GM21367 (cell line): Measurements from ENCODE around the gene CES5A.
"Not testable (repeated sequence)": the region's sequence is repeated elsewhere in the genome, so short reads cannot be mapped to it uniquely, and the experiment has no call there.

Experiments used
- ATAC-seq: cut with Tn5 transposase; IDR thresholded peaks from one replicate; pipeline ENCODE4 v1.9.1; 2021; ENCODE audit not compliant: unreplicated experiment

Gene CES5A, protein sequence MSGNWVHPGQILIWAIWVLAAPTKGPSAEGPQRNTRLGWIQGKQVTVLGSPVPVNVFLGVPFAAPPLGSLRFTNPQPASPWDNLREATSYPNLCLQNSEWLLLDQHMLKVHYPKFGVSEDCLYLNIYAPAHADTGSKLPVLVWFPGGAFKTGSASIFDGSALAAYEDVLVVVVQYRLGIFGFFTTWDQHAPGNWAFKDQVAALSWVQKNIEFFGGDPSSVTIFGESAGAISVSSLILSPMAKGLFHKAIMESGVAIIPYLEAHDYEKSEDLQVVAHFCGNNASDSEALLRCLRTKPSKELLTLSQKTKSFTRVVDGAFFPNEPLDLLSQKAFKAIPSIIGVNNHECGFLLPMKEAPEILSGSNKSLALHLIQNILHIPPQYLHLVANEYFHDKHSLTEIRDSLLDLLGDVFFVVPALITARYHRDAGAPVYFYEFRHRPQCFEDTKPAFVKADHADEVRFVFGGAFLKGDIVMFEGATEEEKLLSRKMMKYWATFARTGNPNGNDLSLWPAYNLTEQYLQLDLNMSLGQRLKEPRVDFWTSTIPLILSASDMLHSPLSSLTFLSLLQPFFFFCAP

DNA sequence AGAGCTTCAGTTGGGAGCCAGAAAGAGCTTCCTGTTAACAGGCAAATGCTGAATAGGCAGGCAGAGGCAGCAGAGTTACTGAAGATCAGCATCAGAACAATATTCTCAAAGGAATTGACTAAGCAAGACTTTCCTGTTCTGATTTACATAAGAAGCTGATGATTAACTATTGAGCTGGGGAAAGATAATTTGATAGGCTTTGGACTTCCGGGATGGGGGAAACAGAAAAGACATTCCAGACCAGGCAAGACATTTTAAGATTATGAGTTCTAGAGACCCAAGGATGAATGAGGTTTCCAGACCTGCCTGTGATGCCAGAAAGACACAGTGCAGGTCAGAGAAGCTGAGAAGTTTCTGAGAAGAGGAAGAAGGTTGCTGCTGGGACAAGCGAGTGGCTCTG, at the start of gene CES5A:
Gene CES5A (minus strand): TSS at position 101 of the 400 bp plus-strand sequence. CDS start 152 bp downstream, outside the sequence.
- no peak for ATAC-seq

DNA sequence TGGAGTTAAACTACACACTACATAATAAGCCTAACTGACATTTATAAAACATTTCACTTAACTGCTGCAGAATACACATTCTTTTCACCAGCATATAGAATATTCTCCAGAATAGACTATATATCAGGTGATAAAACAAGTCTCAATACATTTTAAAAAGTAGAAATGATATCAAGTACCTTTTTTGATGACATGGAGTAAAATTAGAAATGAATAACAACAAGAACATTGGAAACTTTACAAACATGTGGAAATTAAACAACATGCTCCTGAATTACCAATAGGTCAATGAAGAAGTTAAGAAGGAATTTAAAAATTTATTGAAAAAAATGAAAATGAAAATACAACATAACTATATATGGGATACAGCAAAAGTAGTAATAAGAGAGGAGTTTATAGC, 47.5 kb upstream of the CES5A start:
- no peak for ATAC-seq

DNA sequence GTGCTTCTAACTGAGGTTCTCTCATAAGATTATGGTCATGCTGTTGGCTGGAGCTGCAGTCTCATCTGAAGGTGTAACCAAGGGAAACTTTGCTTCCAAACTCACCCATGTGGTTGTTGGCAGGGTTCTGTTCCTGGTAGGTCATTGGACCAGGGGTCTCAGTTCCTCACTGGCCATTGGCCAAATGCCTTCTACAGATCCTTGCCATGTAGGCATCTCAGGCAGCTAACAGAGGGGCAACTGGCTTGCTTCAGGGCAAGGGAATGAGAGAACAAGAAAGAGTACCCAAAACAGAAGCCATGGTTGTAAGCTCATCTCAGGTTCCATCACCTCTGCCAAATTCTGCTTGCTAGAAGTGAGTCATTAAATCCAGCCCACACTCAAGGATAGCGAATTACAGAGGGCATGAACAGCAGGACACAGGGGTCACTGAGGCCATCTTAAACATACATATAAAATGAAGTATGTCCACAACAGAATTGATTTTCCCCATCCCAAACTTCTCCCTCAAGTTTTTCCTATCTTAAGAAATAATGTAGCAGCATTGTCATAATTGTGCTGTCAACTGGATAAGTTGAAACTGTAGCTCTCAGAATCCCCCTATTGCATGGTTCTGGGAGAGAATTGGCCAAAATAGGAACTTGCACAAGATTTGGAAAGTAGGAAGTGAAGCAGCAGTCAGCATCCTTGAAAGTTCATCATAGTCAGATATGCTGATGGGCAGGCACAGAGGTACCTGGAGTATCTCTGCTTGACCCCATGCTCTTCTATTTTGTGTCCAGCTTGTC, 42.4 kb upstream of the CES5A start:
- no peak for ATAC-seq

DNA sequence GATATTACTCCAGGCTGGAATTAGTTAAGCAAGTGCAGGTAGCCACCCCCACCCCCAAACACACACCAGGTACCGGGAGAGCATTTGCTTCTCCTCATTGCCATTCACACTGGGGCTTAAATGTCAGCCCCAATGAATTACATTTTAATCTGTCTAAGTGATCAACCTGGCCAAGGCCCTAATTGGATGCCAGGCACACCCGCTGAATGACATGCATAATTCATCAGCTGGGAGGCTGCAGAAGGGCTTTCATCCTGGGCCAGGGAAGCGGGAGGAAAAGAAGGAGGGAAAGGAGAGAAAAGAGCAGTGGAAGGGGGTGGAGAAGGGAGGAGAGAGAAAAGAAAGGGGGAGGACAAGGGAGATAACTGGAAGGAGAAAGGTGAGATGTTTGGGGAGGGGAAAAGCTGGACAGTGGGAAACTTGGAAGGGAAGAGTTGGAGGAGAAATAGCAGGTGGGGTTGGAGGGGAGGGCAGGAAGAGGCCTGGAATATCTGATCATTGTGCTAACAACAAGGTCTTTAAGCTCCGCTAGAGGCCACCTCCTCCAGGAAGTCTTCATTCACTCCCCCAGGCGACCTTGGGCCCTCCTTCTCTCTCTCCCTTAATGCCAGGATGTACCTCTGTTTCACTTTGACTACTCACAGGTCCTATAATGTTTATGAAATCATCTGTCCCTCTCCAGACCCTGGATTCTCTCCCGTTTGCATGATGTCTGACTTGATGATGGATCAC, 40.1 kb upstream of the CES5A start:
- no peak for ATAC-seq

DNA sequence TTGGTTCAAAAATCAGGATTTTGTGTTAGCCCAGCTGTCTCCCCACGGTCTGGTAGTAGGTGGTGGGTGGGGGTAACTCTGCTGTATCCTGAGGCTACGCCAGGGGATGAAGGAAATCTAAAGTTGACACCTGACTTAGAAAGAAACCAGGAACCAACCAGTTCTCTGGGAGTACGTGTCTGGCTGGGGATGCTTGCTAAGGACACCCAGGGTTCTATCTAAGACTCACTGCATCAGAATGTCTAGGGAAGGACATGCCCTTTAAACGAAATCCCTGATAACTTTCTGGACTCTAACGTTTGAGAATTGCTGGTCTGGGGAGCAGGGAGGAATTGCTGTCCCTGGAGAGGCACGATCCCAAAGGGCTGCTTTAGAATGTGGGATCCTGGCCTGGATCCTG, 39.2 kb upstream of the CES5A start:
- no peak for ATAC-seq

DNA sequence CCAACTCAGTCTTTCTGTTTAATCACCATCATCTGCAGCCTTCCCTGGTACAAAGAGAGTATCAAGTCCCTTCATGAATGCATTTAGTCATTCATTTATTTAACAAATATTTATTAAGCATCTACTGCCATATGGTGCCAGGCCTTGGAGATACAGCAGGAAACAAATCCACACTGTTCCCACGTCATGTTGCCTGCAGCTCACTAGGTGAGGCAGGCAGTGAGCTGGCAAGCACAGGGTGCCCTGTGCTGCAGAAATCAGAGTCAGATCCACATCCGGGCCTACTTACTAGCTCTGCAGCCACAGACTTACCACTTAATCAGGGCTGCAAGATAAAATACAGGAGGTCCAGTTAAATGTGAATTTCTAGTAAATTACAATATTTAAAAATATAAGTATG, 38.5 kb upstream of the CES5A start:
- no peak for ATAC-seq

DNA sequence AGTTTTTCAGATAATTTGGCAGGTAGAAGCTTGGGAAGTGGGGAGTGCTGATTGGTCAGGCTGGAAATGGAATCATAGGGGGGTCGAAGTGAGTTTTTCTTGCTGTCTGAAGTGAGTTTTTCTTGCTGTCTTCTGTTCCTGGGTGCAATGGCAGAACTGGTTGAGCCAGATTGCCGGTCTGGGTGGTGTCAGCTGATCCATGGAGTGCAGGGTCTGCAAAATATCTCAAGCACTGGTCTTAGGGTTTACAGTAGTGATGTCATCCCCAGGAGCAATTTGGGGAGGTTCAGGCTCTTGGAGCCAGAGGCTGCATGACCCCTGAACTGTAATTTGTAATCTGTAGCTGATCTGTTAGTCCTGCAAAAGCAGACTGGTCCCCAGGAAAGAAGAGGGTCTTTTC, 37.9 kb upstream of the CES5A start:
- ATAC-seq, result not testable (repeated sequence)

DNA sequence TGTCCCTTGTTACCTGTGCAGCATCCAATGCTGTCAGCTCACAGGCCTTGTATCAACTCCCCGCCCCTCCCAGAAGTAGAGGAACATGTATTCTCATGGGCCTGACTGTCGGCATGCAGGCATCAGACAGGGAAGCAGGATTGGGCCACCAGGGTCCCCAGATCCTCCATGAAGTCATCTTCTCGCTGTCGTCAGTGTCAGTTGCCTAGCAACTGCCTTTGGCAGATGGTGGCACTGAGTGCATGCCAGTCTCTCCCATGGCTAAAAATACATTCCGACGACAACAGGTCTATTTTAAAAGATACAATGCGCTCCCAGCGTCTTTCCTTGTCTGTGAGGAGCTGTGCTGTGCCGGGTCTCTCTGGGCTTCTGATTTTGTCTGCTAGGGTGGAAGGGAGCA, 36.8 kb upstream of the CES5A start:
- no peak for ATAC-seq

DNA sequence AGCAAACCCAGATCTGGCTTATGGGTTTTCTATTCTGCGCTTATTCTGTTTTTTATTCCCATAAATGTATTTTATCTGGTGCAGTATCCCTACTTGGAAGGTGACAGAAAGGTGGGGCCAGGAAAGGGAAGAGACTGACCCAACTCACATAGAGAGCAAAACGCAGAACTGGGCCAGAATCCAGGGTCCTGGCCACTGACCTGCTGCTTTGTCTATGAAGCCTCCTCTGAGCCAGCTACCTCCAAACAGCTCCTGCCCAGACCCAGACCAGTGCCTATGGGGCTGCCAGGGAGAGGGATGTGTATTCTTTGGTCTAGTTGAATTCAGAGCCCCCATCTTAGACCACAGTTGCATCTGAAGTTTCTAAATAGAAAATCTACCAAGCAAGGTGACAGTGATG, 36.4 kb upstream of the CES5A start:
- ATAC-seq, result no peak

DNA sequence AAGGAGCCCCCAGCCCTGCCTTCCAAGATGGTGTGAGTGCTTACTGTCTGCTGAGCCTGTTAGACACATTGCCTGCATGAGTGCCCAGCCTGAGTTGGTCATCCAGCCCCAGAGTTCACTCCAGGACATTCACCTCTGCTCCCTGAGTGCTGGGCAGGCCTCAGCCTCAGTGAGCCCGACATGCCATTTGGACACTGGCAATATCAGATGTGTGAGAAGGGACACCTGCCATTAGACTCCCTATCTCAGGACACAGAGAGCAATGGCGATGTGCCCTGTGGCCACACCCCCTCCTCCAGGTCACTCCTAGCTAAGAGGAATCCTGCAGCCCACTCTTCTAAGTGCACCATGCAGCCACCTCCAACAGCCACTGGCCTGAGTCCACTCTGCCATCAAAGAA, 34.7 kb upstream of the CES5A start:
- ATAC-seq, result no peak

DNA sequence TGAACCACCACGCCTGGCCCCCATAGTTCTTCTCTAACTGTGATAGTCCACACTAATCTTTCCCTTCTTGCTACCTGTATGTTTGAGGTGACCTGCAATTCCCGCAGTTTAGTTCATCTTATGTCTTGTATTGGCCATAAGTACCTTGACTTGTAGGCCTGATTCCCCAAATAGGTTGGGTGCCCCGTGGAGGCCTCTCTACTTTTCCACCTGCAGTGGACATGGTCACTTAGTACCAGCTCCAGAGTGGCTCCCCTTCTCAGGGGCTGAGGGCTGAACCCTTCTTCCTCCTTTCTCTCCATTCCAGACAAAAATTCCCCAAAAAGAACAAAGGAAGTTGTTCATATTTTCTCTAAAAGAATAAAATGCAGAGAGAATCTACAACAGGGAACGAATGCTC, 33.5 kb upstream of the CES5A start:
- ATAC-seq, result no peak

DNA sequence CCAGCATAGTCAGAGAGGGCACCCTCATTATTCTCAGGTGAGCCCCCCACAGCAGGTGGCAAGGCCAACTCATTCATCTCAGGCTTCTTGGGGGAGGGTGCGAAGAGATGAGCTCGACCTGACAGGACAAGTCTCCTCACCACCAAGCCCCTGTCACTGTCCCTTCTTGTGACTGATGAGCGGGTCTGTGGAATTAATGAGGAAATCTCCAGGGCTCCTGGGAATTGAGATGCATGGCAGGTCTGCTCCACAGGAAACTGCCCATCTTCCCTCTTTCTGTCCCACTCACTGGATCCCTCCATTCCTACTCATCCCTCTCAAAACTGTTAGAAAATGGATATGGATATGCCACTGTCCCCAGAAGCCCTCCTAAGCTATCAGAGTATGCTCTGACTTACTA, 32.5 kb upstream of the CES5A start:
- no peak for ATAC-seq

DNA sequence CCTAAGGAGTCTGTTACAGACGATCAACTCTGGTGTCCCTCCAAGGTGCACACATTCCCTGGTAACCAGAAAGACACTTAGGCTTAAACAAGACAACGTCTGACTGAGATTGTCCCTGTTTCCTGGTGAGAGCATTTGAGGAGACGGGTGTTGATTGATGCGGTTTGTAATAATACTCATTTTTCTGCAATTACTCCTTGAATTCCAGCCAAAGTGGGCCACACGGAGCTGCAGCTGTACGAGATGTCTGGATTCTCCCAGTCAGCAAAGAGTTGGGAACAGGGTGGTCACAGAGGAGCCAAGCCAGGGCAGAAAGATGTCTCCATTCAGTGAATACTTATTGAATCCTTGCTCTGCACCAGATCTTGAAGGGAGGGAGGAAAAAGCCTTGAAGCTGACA, 30.9 kb upstream of the CES5A start:
- ATAC-seq, result no peak

DNA sequence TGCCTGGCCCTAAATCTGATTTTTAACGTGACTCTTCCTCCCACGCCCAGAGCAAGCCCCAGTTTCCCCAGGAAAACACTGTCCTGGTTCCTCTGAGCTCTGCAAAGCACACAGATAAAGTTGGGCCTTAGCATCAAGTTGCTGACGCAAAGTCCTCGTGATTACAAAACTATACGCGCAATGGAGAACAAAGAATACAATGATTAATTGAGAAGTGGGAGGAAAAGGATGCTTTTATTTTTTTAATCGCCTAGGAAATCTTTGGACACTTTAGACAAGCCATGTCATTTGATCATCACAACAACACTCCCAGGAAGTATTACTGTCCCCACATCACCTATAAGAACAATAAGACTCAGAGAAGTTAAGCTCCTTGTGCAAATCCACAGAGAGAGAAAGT, 30.5 kb upstream of the CES5A start:
- ATAC-seq, result no peak

DNA sequence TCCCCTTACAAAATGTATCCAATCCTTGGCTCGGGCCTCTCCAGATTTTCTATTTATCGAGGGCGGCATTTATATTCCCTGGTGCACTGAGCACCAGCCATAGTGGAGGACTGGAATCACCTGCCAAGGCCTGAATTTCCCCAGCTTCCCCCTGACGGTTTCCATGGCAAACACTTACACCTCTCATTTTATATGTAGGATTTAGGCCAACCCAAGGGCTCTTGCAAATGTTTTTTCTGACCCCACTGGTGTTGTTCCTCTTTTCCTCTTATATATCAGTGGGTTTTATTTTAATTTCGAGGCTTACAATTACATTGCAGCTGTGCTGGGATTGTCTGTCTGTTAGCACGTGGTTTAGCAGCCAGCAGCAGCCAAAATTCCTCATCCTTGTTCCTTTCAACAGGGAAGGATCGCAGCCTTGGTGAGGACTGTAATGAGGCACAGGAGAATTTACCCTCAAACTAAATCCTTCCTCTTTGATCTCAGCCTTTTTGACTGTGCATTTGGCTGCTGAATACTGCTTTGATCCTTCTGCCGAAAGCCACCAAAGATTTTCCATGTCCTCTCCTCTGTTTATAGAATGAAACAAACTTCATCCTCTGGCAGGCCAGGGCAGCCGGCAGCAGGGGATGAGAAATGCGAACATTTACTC, 26.5 kb upstream of the CES5A start:
- no peak for ATAC-seq

DNA sequence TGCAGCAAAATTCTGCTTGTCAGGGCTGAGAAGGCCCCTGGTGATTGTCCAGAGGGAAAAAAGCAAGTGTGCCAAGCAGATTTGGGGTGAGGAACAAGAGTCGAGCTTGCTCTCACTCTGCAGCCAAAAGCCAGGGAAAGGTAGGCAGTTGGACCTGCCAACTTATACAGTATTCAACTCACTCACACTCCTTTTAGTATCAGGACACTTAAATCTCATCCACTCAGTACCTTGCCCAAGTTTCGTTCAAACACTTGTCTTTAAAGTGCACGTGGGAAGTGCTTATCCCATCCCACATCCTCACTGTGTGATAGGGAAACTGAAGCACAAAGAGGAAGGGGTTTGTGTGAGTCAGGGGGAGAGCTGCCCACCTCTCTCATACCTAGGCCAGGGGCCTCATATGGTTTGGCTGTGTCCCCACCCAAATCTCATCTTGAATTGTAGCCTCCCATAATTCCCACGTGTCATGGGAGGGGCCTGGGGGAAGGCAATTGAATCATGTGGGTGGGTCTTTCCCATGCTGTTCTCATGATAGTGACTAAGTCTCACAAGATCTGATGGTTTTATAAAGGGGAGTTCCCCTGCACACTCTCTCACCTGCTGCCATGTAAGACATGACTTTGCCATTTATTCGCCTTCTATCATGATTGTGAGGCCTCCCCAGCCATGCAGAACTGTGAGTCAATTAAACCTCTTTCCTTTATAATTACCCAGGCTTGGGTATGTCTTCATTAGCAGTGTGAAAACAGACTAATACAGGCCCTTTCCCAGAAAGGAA, 25.6 kb upstream of the CES5A start:
- ATAC-seq, result no peak

DNA sequence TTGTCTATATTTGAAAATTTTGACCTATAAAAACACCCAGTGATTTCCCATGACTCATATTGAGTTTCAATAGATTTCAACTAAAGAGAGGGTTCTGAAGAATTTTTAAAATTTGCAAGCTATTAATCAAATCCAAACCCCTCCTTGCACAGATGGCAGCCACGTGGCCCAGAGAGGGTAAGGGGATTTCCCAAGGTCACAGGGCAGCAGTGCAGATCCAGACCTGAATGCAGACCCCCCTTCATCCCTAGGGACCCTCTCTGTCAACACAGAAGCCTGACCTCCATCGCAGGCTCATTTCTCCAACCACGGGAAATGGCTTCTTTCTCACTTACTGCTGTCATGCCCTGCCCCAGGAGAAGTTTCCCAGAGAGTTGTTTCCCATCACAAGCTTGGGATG, 24.7 kb upstream of the CES5A start:
- ATAC-seq, result no peak

DNA sequence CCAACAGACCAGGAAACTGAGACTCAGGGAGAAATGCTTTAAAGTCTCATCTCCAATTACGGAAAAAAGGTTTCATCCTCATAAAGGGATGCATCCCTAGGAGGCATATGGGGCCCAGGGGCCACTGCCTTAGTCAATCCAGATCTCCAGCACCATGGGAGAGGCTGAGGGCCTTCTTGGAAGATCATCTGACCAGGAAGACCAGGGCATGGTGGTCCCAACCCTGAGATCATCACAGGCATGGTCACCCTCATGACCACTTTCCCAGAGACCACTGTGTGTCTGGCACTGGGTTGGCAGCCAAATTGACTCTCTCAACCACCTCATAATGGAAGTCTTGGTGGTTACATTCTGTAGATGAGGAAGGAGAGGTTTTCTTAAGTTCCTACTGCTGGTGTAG, 23.4 kb upstream of the CES5A start:
- ATAC-seq, result no peak

DNA sequence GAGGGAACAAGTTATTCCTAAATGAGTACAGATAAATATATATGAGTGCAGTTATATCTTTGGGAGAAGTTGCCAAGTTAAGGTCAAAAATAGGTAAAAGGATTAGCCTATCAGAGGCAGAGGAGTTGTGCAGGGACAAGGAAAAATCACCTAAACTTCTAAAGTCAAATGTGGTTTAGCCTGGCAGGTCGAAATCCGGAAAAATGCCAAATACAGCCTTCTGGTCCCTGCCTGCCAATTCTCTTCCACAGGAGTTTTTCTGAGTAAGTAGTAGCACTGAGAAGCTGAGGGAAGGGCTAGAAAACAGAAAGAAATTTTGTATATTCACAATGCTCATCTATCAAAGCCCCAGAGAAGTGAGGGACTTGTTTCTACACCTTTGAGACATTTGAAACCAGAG, 17.6 kb upstream of the CES5A start:
- no peak for ATAC-seq

DNA sequence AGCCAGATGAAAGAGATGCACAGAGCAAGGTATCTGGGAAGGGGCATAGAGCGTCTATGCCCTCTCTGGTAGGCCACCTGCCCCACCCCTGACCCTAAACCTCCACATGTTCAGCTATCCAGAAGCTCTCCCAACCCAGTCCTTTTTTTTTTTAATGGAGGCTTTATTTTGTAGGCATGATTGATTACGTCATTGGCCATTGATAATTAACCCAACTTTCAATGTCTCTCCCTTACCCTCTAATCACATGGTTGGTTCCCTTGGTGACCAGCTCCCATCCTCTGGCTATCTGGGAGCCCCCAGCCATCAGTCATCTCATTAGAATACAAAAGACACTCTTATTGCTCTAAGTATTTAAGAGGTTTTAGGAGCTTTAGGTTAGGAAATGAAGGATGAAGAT, 14.3 kb upstream of the CES5A start:
- no peak for ATAC-seq
